Nephron (organoid): Measurements from ENCODE around the gene WNT7A.

Experiments
- H3K27ac Mint-ChIP-seq, 3 experiments: 2 replicates each; pipeline ENCODE4 v1.8.0; 2020; ENCODE audit warnings: mixed read lengths in 3 of 3, mild to moderate bottlenecking in 2 of 3, moderate library complexity in 1 of 3
- H3K27me3 Mint-ChIP-seq: 2 replicates; pipeline ENCODE4 v1.8.0; 2021; ENCODE audit warnings: low read depth, mild to moderate bottlenecking, moderate library complexity, mixed read lengths
- H3K36me3 Mint-ChIP-seq: 2 replicates; pipeline ENCODE4 v1.8.0; 2020; ENCODE audit warnings: low read depth, mixed read lengths
- H3K4me1 Mint-ChIP-seq: 2 replicates; pipeline ENCODE4 v1.8.0; 2020; ENCODE audit warnings: mixed read lengths
- H3K4me3 Mint-ChIP-seq, 3 experiments: 2 replicates each; pipeline ENCODE4 v1.8.0; 2020; ENCODE audit warnings: mild to moderate bottlenecking in 3 of 3, mixed read lengths in 3 of 3, moderate library complexity in 2 of 3
- H3K9me3 Mint-ChIP-seq: 2 replicates; pipeline ENCODE4 v1.8.0; 2020; ENCODE audit warnings: mixed read lengths
- CTCF ChIP-seq, 3 experiments: fragments of 200-600 bp; sonication (generic); IDR thresholded peaks; one replicate each; pipeline ENCODE4 v1.5.0; 2021; ENCODE audit warnings: antibody characterized with exemption in 3 of 3; ENCODE audit not compliant: unreplicated experiment in 3 of 3

The WNT7A gene

GRCh38 chr3:13785351-13785750 is 94.5 kb downstream of the WNT7A start:
- Mint-ChIP-seq H3K27me3 (peaks cover 22% of the 10 kb centered on the region), H3K27ac (no peak overlapping the region)

GRCh38 chr3:13783476-13783875 is 96.4 kb downstream of the WNT7A start:
- TF ChIP-seq CTCF (IDR thresholded peaks at IDR 0.05; ENCODE audit: unreplicated experiment in 3 of 3) = no peak
- H3K27ac Mint-ChIP-seq = no peak overlapping the region
- H3K36me3 Mint-ChIP-seq = no peaks in the 10 kb centered on the region
- no peaks in the 10 kb centered on the region for H3K9me3 Mint-ChIP-seq
- H3K4me3 Mint-ChIP-seq = no peak overlapping the region
- peaks cover 6% of the 10 kb centered on the region for H3K4me1 Mint-ChIP-seq
- H3K27me3 Mint-ChIP-seq = peaks cover 22% of the 10 kb centered on the region

More at GRCh38 chr3:13785351-13785750, 94.5 kb downstream of the WNT7A start:
- no peaks in the 10 kb centered on the region for H3K36me3 Mint-ChIP-seq
- H3K4me3 Mint-ChIP-seq = no peak overlapping the region
- TF ChIP-seq CTCF (IDR thresholded peaks at IDR 0.05; ENCODE audit: unreplicated experiment in 3 of 3) = no peak
- H3K9me3 Mint-ChIP-seq = no peaks in the 10 kb centered on the region
- H3K4me1 Mint-ChIP-seq = peaks cover 6% of the 10 kb centered on the region

GRCh38 chr3:13782501-13782900 is 97.4 kb downstream of the WNT7A start:
- no peak for TF ChIP-seq CTCF (IDR thresholded peaks at IDR 0.05; ENCODE audit: unreplicated experiment in 3 of 3)
- Mint-ChIP-seq H3K4me1 (peaks cover 6% of the 10 kb centered on the region), H3K27me3 (peaks cover 26% of the 10 kb centered on the region), H3K27ac (no peak overlapping the region), H3K4me3 (no peak overlapping the region), H3K36me3 (no peaks in the 10 kb centered on the region), H3K9me3 (no peaks in the 10 kb centered on the region)

DNA sequence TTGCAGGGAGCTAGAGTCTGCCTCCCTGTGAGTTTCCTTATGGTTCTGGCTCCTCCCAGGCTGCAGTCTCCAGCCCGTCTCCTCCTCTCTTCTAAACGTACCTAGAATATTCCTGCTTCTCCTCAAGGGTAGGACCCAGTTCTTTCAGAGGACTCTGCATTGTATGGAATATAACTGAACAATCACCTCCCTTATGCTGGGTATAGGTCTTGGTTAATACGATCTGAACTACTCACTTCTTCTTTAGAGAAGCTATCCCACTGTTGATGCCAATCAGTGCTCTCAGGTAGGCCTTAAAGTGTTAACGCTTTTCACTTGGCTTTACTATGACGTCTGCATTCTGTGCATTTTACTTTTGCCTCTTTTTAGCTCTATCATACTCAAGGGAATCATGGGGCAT is 98.5 kb downstream of the WNT7A start:
- no peak overlapping the region for H3K27ac Mint-ChIP-seq
- peaks cover 6% of the 10 kb centered on the region for H3K4me1 Mint-ChIP-seq
- peaks cover 25% of the 10 kb centered on the region for H3K27me3 Mint-ChIP-seq
- H3K36me3 Mint-ChIP-seq = no peaks in the 10 kb centered on the region
- TF ChIP-seq CTCF (IDR thresholded peaks at IDR 0.05; ENCODE audit: unreplicated experiment in 3 of 3) = no peak
- no peak overlapping the region for H3K4me3 Mint-ChIP-seq
- H3K9me3 Mint-ChIP-seq = no peaks in the 10 kb centered on the region

DNA sequence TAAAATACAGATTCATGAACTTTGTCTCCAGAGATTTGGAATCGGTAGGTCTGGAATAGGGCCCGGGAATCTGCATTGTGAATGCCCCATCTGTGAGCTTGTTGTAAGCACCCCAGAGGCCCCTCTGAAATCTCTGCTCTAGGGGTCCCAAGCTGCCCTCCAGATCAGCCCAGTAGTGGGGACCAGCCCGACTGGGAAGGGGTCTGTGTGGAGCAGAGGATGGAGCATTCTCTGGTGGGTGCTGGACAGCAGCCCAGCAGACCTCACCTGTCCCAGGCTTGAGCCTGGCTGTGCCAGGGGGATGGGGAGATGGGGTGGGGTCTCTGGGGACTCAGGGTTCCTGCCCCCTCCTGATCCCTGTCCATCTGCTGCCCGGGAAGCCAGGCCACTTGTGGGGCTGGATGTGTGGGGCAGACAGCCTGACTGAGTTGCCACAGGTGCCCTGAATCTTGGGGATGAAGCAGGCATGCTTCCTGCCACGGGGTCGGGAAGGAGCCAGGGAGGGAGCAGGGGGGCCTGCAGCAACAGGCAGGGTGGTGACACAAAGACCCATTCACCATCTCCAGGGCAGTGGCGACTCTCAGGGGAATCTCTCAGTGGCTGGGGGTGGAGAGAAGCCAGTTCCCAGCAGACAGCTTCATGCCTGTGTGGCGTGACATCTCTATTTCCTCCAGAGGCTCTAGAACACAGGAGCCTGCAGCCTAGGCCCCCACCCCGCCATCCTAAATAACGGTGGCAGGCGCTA is 99.3 kb downstream of the WNT7A start:
- no peak overlapping the region for H3K4me3 Mint-ChIP-seq
- H3K27ac Mint-ChIP-seq = no peak overlapping the region
- no peaks in the 10 kb centered on the region for H3K9me3 Mint-ChIP-seq
- peaks cover 25% of the 10 kb centered on the region for H3K27me3 Mint-ChIP-seq
- H3K36me3 Mint-ChIP-seq = no peaks in the 10 kb centered on the region
- peaks cover 6% of the 10 kb centered on the region for H3K4me1 Mint-ChIP-seq
- no peak for TF ChIP-seq CTCF (IDR thresholded peaks at IDR 0.05; ENCODE audit: unreplicated experiment in 3 of 3)
